AG04450 (cell line): Measurements from ENCODE around the gene IRF2BPL. TPM values are rescaled to one million over a fixed set of nuclear protein-coding genes. Genes with fewer than 3 reads are reported as not detected.
"Not testable (repeated sequence)": the region's sequence is repeated elsewhere in the genome, so short reads cannot be mapped to it uniquely, and the experiment has no call there.

Source experiments
- CTCF ChIA-PET: fragments of 300-600, 350-600 bp; formaldehyde crosslinking; extraction: SDS; loops from one replicate; lab custom pipeline; 2022; ENCODE audit warnings: antibody characterized with exemption, inconsistent platforms; lab: Charles Lee
- POLR2A ChIA-PET: fragments of 350-600 bp; formaldehyde crosslinking; extraction: SDS; loops from one replicate; lab custom pipeline; 2021; ENCODE audit warnings: antibody characterized with exemption, inconsistent platforms; lab: Yijun Ruan, JAX
- DNase-seq: peaks from one replicate; pipeline ENCODE4 v3.0.0-alpha.2; 2011; ENCODE audit warnings: low read depth, low spot score
- H3K27ac ChIP-seq: one replicate; pipeline ENCODE4 v1.5.1; 2012; ENCODE audit warnings: low read depth, low read length, control low read depth
- H3K27me3 ChIP-seq: one replicate; pipeline ENCODE4 v1.6.0; 2012; ENCODE audit warnings: low read length; ENCODE audit not compliant: control insufficient read depth, insufficient read depth
- H3K4me3 ChIP-seq: 2 replicates; pipeline ENCODE4 v1.5.1; 2011; ENCODE audit warnings: mild to moderate bottlenecking, low read depth, low read length, control low read depth
- H3K9me3 ChIP-seq: 2 replicates; pipeline ENCODE4 v1.5.1; 2012; ENCODE audit warnings: low read length; ENCODE audit not compliant: control insufficient read depth, insufficient read depth
- CTCF ChIP-seq: IDR thresholded peaks from 2 replicates; pipeline ENCODE4 v1.5.1; 2011; ENCODE audit warnings: low read depth, low read length, control low read depth, inconsistent platforms
- polyA plus RNA-seq: library from polyadenylated mRNA; depleted of rRNA; stranded (reverse); fragments of >200 nt; gene quantifications from 2 replicates; pipeline ENCODE4 v1.2.3, GENCODE V29; 2011

The IRF2BPL gene
- polyA plus RNA-seq, 1 experiment, result 17.1 TPM

GRCh38 chr14:77023001-77023996 is 5.2 kb downstream of the IRF2BPL start:
- CTCF ChIA-PET, result interaction anchor here (1.3 to 12.2 kb wide), 7 partner anchors 30 to 147 kb away, joined by 3 to 156 read pairs (median 13); no protein-coding TSS in a partner anchor
- POLR2A ChIA-PET, result interaction anchor here (0.6 to 3.1 kb wide), 5 partner anchors 11 to 224 kb away, joined by 3 to 20 read pairs (median 7); no protein-coding TSS in a partner anchor
- peaks cover 2% of the 10 kb centered on the region; the same call in 1 of the 2 replicates for H3K9me3 ChIP-seq
- DNase-seq, result no peak
- TF ChIP-seq CTCF, result peak; percentile 53
- H3K27me3 ChIP-seq, result no peaks in the 10 kb centered on the region
- H3K4me3 ChIP-seq, result peak overlapping the region; percentile 94
- peak overlapping the region; percentile 39 for H3K27ac ChIP-seq

DNA sequence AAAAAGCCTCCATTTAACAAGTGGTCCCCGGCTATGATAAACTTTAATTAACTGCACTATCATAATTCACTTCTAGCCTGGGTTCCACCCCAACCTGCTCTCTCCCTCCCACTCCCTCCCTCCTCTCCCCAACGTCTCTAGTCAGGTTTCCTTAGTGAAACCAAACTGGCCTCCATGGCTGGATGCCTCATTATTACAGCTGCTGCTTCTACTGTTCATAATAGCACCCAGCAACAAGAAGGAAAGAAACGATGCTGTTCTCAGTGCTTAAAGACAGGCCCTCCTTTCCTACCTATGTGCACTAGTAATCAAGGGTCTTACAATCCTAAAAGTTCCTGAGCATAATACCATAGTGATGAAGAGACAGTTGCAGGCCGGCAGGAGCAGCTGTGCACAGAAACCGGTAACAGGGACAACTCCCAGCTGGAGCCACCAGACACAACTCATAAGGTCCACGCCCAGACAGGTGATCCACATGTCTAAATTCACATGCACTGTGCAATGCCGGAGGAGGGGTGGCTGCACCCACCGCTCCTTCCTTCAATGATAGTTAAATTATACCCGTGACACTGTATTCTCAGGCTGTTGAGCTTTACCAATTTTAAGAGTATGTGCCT is 6.2 kb downstream of the IRF2BPL start:
- H3K27ac ChIP-seq, result peak overlapping the region; percentile 31
- TF ChIP-seq CTCF, result no peak
- no peaks in the 10 kb centered on the region for H3K27me3 ChIP-seq
- ChIA-PET POLR2A (interaction anchor here (0.6 to 3.1 kb wide), 2 partner anchors 45 to 104 kb away, joined by 4 to 20 read pairs; no protein-coding TSS in a partner anchor), CTCF (interaction anchor here (1.8 to 12.2 kb wide), 4 partner anchors 31 to 147 kb away, joined by 3 to 156 read pairs (median 16); no protein-coding TSS in a partner anchor)
- H3K9me3 ChIP-seq, result peaks cover 2% of the 10 kb centered on the region; the same call in 1 of the 2 replicates
- H3K4me3 ChIP-seq, result no peak overlapping the region
- DNase-seq, result no peak

- CTCF ChIA-PET, result interaction anchor here (1.8 to 12.2 kb wide), 2 partner anchors 32 to 109 kb away, joined by 3 to 156 read pairs; no protein-coding TSS in a partner anchor
- H3K9me3 ChIP-seq, POLR2A ChIA-PET, H3K27ac ChIP-seq, H3K27me3 ChIP-seq, DNase-seq, H3K4me3 ChIP-seq: not testable (repeated sequence)
Observed at GRCh38 chr14:77021424-77021823, 7.1 kb downstream of the IRF2BPL start.

DNA sequence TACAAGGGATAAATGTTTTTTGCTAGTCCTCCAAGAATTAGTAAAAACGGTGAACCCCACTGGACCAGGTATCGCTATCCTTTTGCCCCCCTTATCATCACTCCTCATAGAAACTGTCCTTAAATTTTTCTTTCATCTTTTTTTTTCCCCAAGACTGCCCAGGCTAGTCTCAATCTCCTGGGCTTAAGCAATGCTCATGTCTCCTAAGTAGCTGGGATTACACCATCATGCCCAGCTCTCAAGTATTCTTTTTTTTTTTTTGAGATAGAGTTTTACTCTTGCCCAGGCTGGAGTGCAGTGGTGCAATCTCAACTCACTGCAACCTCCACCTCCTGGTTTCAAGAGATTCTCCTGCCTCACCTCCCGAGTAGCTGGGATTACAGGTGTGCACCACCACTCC is 9.7 kb downstream of the IRF2BPL start:
- no peaks in the 10 kb centered on the region for H3K27me3 ChIP-seq
- TF ChIP-seq CTCF, result no peak
- H3K9me3 ChIP-seq, result no peaks in the 10 kb centered on the region
- DNase-seq, result no peak
- CTCF ChIA-PET, result interaction anchor here (0.7 to 4.6 kb wide), 2 partner anchors 34 to 105 kb away, joined by 3 to 14 read pairs; no protein-coding TSS in a partner anchor
- H3K4me3 ChIP-seq, result no peak overlapping the region
- POLR2A ChIA-PET, result no interaction called here
- H3K27ac ChIP-seq, result no peak overlapping the region

GRCh38 chr14:77017666-77018065 is 10.8 kb downstream of the IRF2BPL start:
- Histone ChIP-seq H3K27me3 (no peaks in the 10 kb centered on the region), H3K27ac (no peak overlapping the region), H3K9me3 (no peaks in the 10 kb centered on the region), H3K4me3 (no peak overlapping the region)
- no peak for TF ChIP-seq CTCF
- CTCF ChIA-PET, result interaction anchor here (0.5 to 4.6 kb wide), 3 partner anchors 51 to 104 kb away, joined by 3 to 14 read pairs (median 5); no protein-coding TSS in a partner anchor
- no peak for DNase-seq
- POLR2A ChIA-PET, result no interaction called here
